HEK293T (cell line): ENCODE measurements around the gene DNAJB13.

Experiments
- L3MBTL2 ChIP-seq: fragments of 450-650 bp; conservative IDR thresholded peaks from 2 replicates; pipeline ENCODE4 v1.6.1; 2016; ENCODE audit warnings: mild to moderate bottlenecking
- SUZ12 ChIP-seq: fragments of 450-650 bp; IDR thresholded peaks from 2 replicates; pipeline ENCODE4 v1.6.1; 2016; ENCODE audit warnings: mild to moderate bottlenecking

DNA sequence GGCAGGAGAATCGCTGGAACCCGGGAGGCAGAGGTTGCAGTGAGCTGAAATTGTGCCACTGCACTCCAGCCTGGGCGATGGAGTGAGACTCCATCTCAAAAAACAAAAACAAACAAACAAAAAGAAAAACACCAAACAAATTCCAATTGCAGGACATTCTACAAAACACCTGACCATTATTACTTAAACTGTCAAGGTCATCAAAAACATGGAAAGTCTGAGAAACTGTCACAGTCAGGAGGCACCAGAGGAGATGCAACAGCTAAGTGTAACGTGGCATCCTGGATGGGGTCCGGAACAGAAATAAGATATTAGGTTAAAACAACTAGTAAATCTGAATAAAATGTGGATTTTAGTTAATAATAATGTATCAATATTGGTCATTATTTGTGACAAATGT lies 914 bp upstream of the DNAJB13 start:
- no peak for TF ChIP-seq SUZ12
- no peak for TF ChIP-seq L3MBTL2
